GM23338 (cell line): ENCODE results near the gene CATSPERZ.

Experiments used
- CTCF ChIP-seq, 2 experiments: fragments of 200-600 bp in 1 of 2; sonication (generic) in 1 of 2; conservative IDR thresholded peaks; 2 replicates each; pipeline versions ENCODE4 v1.5.1 to v1.6.1; 2016 to 2017; ENCODE audit warnings: antibody characterized with exemption in 2 of 2, low read depth in 2 of 2, mild to moderate bottlenecking in 2 of 2, moderate library complexity in 1 of 2
- JUNB ChIP-seq: IDR thresholded peaks from one replicate; pipeline ENCODE4 v1.6.1; 2016; ENCODE audit warnings: antibody characterized with exemption; ENCODE audit not compliant: unreplicated experiment
- REST ChIP-seq: IDR thresholded peaks from one replicate; pipeline ENCODE4 v1.6.1; 2018; ENCODE audit warnings: antibody characterized with exemption; ENCODE audit not compliant: unreplicated experiment

GRCh38 chr11:64352099-64352994 is 52.2 kb downstream of the CATSPERZ start:
- TF ChIP-seq REST (no peak), JUNB (no peak), CTCF (conservative IDR thresholded peaks at IDR 0.05; ENCODE audit: low read depth in 2 of 2) (no peak)
